Neural cell (in vitro differentiated cells): Measurements from ENCODE around the gene CCDC12. TPM values are rescaled to one million over a fixed set of nuclear protein-coding genes. Genes with fewer than 3 reads are reported as not detected.

Source experiments
- H2AFZ ChIP-seq: fragments of 200-600, 300-800 bp; sonication (generic), shearing (Covaris generic); 2 replicates; pipeline ENCODE4 v1.6.0; 2014; ENCODE audit warnings: low read depth, mild to moderate bottlenecking, antibody characterized with exemption, low read length, moderate library complexity
- H3F3A ChIP-seq: fragments of 200-600 bp; shearing (Covaris generic); 2 replicates; pipeline ENCODE4 v1.6.1; 2016; ENCODE audit warnings: mild to moderate bottlenecking, moderate library complexity, mixed read lengths, antibody characterized with exemption, low read length; ENCODE audit not compliant: insufficient read depth, poor library complexity, severe bottlenecking
- H3K27ac ChIP-seq: fragments of 200-600, 300-800 bp; sonication (generic), shearing (Covaris generic); 2 replicates; pipeline ENCODE4 v1.5.1; 2014; ENCODE audit warnings: mild to moderate bottlenecking, low read length, moderate library complexity
- H3K27me3 ChIP-seq: fragments of 300-800, 200-600 bp; sonication (generic), shearing (Covaris generic); 2 replicates; pipeline ENCODE4 v1.6.0; 2014; ENCODE audit warnings: mild to moderate bottlenecking, low read depth, low read length, moderate library complexity; ENCODE audit not compliant: insufficient read depth
- H3K36me3 ChIP-seq: fragments of 300-800, 200-600 bp; sonication (generic), shearing (Covaris generic); 2 replicates; pipeline ENCODE4 v1.5.1; 2014; ENCODE audit warnings: mild to moderate bottlenecking, antibody characterized with exemption, low read length, moderate library complexity; ENCODE audit not compliant: insufficient read depth
- H3K4me2 ChIP-seq: fragments of 300-800, 200-600 bp; sonication (generic), shearing (Covaris generic); 2 replicates; pipeline ENCODE4 v1.6.0; 2014; ENCODE audit warnings: mild to moderate bottlenecking, low read length
- H3K4me3 ChIP-seq: fragments of 300-800, 200-600 bp; sonication (generic), shearing (Covaris generic); 2 replicates; pipeline ENCODE4 v1.5.1; 2014; ENCODE audit warnings: mild to moderate bottlenecking, low read length, moderate library complexity
- H3K79me2 ChIP-seq: fragments of 200-600 bp; shearing (Covaris generic); replicated peaks from 2 replicates; pipeline ENCODE4 v1.6.0; 2014; ENCODE audit warnings: mild to moderate bottlenecking, low read length, moderate library complexity; ENCODE audit not compliant: insufficient read depth
- H3K9ac ChIP-seq: fragments of 300-800, 200-600 bp; sonication (generic), shearing (Covaris generic); 2 replicates; pipeline ENCODE4 v1.6.1; 2016; ENCODE audit warnings: mild to moderate bottlenecking, low read length, mixed read lengths
- H3K9me2 ChIP-seq: fragments of 200-600 bp; shearing (Covaris generic); 2 replicates; pipeline ENCODE4 v1.6.1; 2016; ENCODE audit warnings: mild to moderate bottlenecking, low read length, mixed read lengths; ENCODE audit not compliant: insufficient read depth
- H3K9me3 ChIP-seq: fragments of 200-600, 300-800 bp; sonication (generic), shearing (Covaris generic); 2 replicates; pipeline ENCODE4 v1.6.1; 2016; ENCODE audit warnings: mild to moderate bottlenecking, mixed run types, low read length, moderate library complexity, mixed read lengths
- H4K20me1 ChIP-seq: fragments of 200-600 bp; shearing (Covaris generic); 2 replicates; pipeline ENCODE4 v1.6.1; 2016; ENCODE audit warnings: mild to moderate bottlenecking, mixed run types; ENCODE audit not compliant: insufficient read depth
- EP300 ChIP-seq: fragments of 450-650 bp; conservative IDR thresholded peaks from 2 replicates; pipeline ENCODE4 v1.6.1; 2014; ENCODE audit warnings: antibody characterized with exemption, mild to moderate bottlenecking, moderate library complexity; ENCODE audit not compliant: poor library complexity, severe bottlenecking
- EZH2 ChIP-seq: fragments of 200-600, 300-800 bp; shearing (Covaris generic), sonication (generic); IDR thresholded peaks from 2 replicates; pipeline ENCODE4 v1.6.1; 2014; ENCODE audit warnings: antibody characterized with exemption, low read length, borderline replicate concordance, mild to moderate bottlenecking; ENCODE audit not compliant: insufficient read depth, poor library complexity, severe bottlenecking
- MXI1 ChIP-seq: fragments of 450-650 bp; conservative IDR thresholded peaks from 2 replicates; pipeline ENCODE4 v1.6.1; 2014; ENCODE audit warnings: antibody characterized with exemption, mild to moderate bottlenecking; ENCODE audit not compliant: poor library complexity, severe bottlenecking
- POLR2AphosphoS5 ChIP-seq: IDR thresholded peaks from 2 replicates; pipeline ENCODE4 v1.6.1; 2012
- RAD21 ChIP-seq: fragments of 450-650 bp; conservative IDR thresholded peaks from 2 replicates; pipeline ENCODE4 v1.6.1; 2014; ENCODE audit warnings: antibody characterized with exemption, mild to moderate bottlenecking, moderate library complexity
- SMC3 ChIP-seq: fragments of 450-650 bp; conservative IDR thresholded peaks from 2 replicates; pipeline ENCODE4 v1.6.1; 2014; ENCODE audit warnings: antibody characterized with exemption, mild to moderate bottlenecking, moderate library complexity; ENCODE audit not compliant: poor library complexity
- TAF1 ChIP-seq: IDR thresholded peaks from 2 replicates; pipeline ENCODE4 v1.6.1; 2012; ENCODE audit warnings: low read depth
- polyA plus RNA-seq: library from polyadenylated mRNA; depleted of rRNA; stranded (reverse); fragments of >200 nt; gene quantifications from 2 replicates; pipeline ENCODE4 v1.2.3, GENCODE V29; 2014
- TF ChIP-seq, protein P1 (sequence below): IDR thresholded peaks from 2 replicates; pipeline ENCODE4 v1.6.1; 2012; ENCODE audit warnings: borderline replicate concordance
- TF ChIP-seq, protein P2 (sequence below): fragments of 450-650 bp; IDR thresholded peaks from 2 replicates; pipeline ENCODE4 v1.5.1; 2014; ENCODE audit warnings: antibody characterized with exemption, mild to moderate bottlenecking, moderate library complexity; ENCODE audit not compliant: poor library complexity, severe bottlenecking

The CCDC12 gene
- polyA plus RNA-seq, 1 donor from 2014 or later: 46.4 TPM

DNA sequence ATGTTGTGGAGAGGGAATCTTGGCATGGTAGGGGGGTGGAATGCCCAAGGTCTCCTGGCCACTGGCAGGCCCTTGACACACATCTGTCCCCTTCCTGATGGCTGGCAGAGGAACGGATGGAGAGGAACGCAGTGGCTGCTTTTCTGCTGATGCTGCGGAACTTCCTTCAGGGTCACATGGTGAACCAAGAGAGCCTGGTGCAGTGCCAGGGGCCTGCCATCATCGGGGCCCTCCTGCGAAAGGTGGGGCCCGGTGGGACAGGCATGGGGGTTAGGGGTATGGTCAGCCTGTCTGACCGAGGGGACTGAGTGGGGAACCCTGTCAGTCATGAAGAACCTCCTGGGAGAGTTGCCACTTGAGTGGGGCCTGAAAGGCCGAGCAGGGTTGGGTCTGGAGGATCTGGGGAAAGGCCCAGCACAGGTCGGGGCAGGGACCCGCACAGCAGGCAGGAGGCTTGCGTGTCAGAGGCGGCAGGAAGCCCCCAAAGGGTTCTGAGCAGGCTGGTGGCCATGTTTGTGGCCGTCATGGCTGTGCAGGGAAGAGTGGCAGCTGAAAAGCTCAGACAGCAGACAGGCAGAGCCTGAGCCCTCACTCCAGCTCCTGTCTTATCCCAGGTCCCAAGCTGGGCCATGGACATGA is 21.0 kb upstream of the CCDC12 start:
- H2AFZ ChIP-seq: no peak overlapping the region
- H3K9me3 ChIP-seq: no peaks in the 10 kb centered on the region
- no peak overlapping the region for H3K4me3 ChIP-seq
- no peak overlapping the region for H3K9ac ChIP-seq
- H4K20me1 ChIP-seq: no peaks in the 10 kb centered on the region
- no peaks in the 10 kb centered on the region for H3K79me2 ChIP-seq
- H3K9me2 ChIP-seq: no peaks in the 10 kb centered on the region
- H3F3A ChIP-seq: no peaks in the 10 kb centered on the region
- no peaks in the 10 kb centered on the region for H3K36me3 ChIP-seq
- TF ChIP-seq EP300: no peak
- TF ChIP-seq, protein P1, sequence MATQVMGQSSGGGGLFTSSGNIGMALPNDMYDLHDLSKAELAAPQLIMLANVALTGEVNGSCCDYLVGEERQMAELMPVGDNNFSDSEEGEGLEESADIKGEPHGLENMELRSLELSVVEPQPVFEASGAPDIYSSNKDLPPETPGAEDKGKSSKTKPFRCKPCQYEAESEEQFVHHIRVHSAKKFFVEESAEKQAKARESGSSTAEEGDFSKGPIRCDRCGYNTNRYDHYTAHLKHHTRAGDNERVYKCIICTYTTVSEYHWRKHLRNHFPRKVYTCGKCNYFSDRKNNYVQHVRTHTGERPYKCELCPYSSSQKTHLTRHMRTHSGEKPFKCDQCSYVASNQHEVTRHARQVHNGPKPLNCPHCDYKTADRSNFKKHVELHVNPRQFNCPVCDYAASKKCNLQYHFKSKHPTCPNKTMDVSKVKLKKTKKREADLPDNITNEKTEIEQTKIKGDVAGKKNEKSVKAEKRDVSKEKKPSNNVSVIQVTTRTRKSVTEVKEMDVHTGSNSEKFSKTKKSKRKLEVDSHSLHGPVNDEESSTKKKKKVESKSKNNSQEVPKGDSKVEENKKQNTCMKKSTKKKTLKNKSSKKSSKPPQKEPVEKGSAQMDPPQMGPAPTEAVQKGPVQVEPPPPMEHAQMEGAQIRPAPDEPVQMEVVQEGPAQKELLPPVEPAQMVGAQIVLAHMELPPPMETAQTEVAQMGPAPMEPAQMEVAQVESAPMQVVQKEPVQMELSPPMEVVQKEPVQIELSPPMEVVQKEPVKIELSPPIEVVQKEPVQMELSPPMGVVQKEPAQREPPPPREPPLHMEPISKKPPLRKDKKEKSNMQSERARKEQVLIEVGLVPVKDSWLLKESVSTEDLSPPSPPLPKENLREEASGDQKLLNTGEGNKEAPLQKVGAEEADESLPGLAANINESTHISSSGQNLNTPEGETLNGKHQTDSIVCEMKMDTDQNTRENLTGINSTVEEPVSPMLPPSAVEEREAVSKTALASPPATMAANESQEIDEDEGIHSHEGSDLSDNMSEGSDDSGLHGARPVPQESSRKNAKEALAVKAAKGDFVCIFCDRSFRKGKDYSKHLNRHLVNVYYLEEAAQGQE: no peak
- TF ChIP-seq POLR2AphosphoS5: no peak
- TF ChIP-seq TAF1: no peak
- TF ChIP-seq, protein P2, sequence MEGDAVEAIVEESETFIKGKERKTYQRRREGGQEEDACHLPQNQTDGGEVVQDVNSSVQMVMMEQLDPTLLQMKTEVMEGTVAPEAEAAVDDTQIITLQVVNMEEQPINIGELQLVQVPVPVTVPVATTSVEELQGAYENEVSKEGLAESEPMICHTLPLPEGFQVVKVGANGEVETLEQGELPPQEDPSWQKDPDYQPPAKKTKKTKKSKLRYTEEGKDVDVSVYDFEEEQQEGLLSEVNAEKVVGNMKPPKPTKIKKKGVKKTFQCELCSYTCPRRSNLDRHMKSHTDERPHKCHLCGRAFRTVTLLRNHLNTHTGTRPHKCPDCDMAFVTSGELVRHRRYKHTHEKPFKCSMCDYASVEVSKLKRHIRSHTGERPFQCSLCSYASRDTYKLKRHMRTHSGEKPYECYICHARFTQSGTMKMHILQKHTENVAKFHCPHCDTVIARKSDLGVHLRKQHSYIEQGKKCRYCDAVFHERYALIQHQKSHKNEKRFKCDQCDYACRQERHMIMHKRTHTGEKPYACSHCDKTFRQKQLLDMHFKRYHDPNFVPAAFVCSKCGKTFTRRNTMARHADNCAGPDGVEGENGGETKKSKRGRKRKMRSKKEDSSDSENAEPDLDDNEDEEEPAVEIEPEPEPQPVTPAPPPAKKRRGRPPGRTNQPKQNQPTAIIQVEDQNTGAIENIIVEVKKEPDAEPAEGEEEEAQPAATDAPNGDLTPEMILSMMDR: no peak
- no peak for TF ChIP-seq EZH2
- TF ChIP-seq MXI1: no peak
- TF ChIP-seq SMC3: no peak
- TF ChIP-seq RAD21: no peak
- H3K27ac ChIP-seq: no peak overlapping the region
- no peak overlapping the region for H3K4me2 ChIP-seq
- H3K27me3 ChIP-seq: no peaks in the 10 kb centered on the region

DNA sequence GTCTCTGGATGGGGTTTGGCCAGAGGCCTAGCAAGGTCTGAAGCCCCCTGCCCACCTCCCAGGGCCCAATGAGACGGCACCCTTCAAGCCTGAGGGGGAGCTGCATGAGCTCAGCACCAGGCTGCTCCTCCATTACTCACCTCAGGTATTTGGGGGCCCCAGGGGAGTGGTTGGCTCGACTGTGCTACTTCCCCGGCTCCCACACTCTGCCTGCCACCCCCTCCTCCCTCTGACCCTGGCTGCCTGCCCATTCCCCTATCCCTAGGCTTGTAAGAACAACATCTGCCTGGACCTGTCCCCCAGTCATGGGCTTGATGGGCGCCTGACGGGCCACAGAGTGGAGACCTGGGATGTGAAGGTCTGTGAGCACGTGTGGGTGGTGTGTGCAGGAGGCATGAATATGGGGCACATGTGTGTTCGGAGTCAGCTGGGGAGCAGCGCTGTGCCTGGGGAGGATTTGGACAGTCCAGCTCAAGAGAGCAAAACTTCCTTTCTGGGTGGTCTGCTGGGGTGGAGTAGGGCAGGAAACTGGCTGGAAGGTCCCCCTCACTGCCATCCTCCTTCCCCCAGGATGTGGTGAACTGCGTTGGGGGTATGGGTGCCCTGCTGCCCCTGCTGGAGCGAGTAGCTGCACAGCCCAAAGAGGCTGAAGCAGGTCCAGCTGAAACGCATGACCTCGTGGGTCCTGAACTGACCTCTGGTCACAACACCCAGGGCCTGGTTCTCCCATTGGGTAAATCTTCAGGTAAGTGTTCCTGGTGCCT is 20.3 kb upstream of the CCDC12 start:
- no peak overlapping the region for H3K4me3 ChIP-seq
- H2AFZ ChIP-seq: no peak overlapping the region
- no peaks in the 10 kb centered on the region for H3K9me3 ChIP-seq
- no peaks in the 10 kb centered on the region for H3K27me3 ChIP-seq
- no peaks in the 10 kb centered on the region for H3K9me2 ChIP-seq
- no peak overlapping the region for H3K4me2 ChIP-seq
- H3K36me3 ChIP-seq: no peaks in the 10 kb centered on the region
- H3F3A ChIP-seq: no peaks in the 10 kb centered on the region
- no peaks in the 10 kb centered on the region for H3K79me2 ChIP-seq
- no peaks in the 10 kb centered on the region for H4K20me1 ChIP-seq
- no peak overlapping the region for H3K27ac ChIP-seq
- no peak overlapping the region for H3K9ac ChIP-seq
- TF ChIP-seq MXI1: no peak
- no peak for TF ChIP-seq SMC3
- no peak for TF ChIP-seq POLR2AphosphoS5
- no peak for TF ChIP-seq RAD21
- TF ChIP-seq TAF1: no peak
- TF ChIP-seq, protein P2: no peak
- no peak for TF ChIP-seq EP300
- TF ChIP-seq, protein P1: no peak
- TF ChIP-seq EZH2: no peak
